ENCODE data around the gene CDH18.

CDH18 gene

GRCh38 chr5:19728571-19728970, 259.4 kb downstream of the CDH18 start:
- DNase-seq, result no peak

GRCh38 chr5:19719109-19719508, 268.9 kb downstream of the CDH18 start:
- DNase-seq, result no peak

- no peak for DNase-seq
Observed at GRCh38 chr5:19713740-19714139, 274.3 kb downstream of the CDH18 start.

GRCh38 chr5:19709403-19709802, 278.6 kb downstream of the CDH18 start:
- no peak for DNase-seq

- no peak for DNase-seq
Observed at GRCh38 chr5:19706776-19707175, 281.2 kb downstream of the CDH18 start.

GRCh38 chr5:19701731-19702130, 286.3 kb downstream of the CDH18 start:
- no peak for DNase-seq

GRCh38 chr5:19694949-19695611, 292.9 kb downstream of the CDH18 start:
- no peak for DNase-seq

GRCh38 chr5:19690978-19691377, 297.0 kb downstream of the CDH18 start:
- DNase-seq, result no peak

- no peak for DNase-seq
Observed at GRCh38 chr5:19685473-19685872, 302.5 kb downstream of the CDH18 start.

GRCh38 chr5:19676895-19677294, 311.1 kb downstream of the CDH18 start:
- DNase-seq, result no peak

GRCh38 chr5:19660679-19661078, 327.3 kb downstream of the CDH18 start:
- DNase-seq, result no peak

- no peak for DNase-seq
Observed at GRCh38 chr5:19655627-19656026, 332.4 kb downstream of the CDH18 start.

- no peak for DNase-seq
Observed at GRCh38 chr5:19638461-19638860, 349.5 kb downstream of the CDH18 start.

- no peak for DNase-seq
Observed at GRCh38 chr5:19630876-19631275, 357.1 kb downstream of the CDH18 start.

- DNase-seq, result no peak
Observed at GRCh38 chr5:19626211-19626610, 361.8 kb downstream of the CDH18 start.

GRCh38 chr5:19625562-19625961, 362.4 kb downstream of the CDH18 start:
- DNase-seq, result no peak

GRCh38 chr5:19619571-19619970, 368.4 kb downstream of the CDH18 start:
- no peak for DNase-seq

GRCh38 chr5:19616701-19617215, 371.2 kb downstream of the CDH18 start:
- no peak for DNase-seq

GRCh38 chr5:19615661-19616060, 372.3 kb downstream of the CDH18 start:
- DNase-seq, result no peak

- no peak for DNase-seq
Observed at GRCh38 chr5:19615071-19615470, 372.9 kb downstream of the CDH18 start.

- DNase-seq, result peak; percentile 24
Observed at GRCh38 chr5:19608444-19609002, 379.5 kb downstream of the CDH18 start.

- peak; percentile 36 for DNase-seq
Observed at GRCh38 chr5:19605846-19606407, 382.1 kb downstream of the CDH18 start.

- DNase-seq, result no peak
Observed at GRCh38 chr5:19584131-19584530, 403.9 kb downstream of the CDH18 start.

- no peak for DNase-seq
Observed at GRCh38 chr5:19577882-19578281, 410.1 kb downstream of the CDH18 start.

- no peak for DNase-seq
Observed at GRCh38 chr5:19568004-19568403, 420.0 kb downstream of the CDH18 start.

All from SHP77 treated with DMSO at 0.1 percent for 48 hours (cell line).